Measurements from ENCODE around the gene NHSL1. TPM values are rescaled to one million over a fixed set of nuclear protein-coding genes. Genes with fewer than 3 reads are reported as not detected.

The NHSL1 gene
- total RNA-seq, 2 experiments from 2014 or later: 0.53 to 0.95 TPM

- intact Hi-C loops (cut with micrococcal nuclease): no loop called here
- DNase-seq: no peak
- H3K36me3 Mint-ChIP-seq: peaks cover 18% of the 10 kb centered on the region
- peaks cover 15% of the 10 kb centered on the region for H3K4me1 Mint-ChIP-seq (ENCODE audit: low read depth)
- H3K4me3 Mint-ChIP-seq: no peak overlapping the region
- no peaks in the 10 kb centered on the region for H3K9me3 Mint-ChIP-seq
- H3K27ac Mint-ChIP-seq: peak overlapping the region; percentile 4
- CTCF ChIA-PET: interaction anchor here (1.4 kb wide), 1 partner anchor 11 kb away, joined by 5 read pairs; no protein-coding TSS in a partner anchor
- POLR2A ChIA-PET: no interaction called here
- no peaks in the 10 kb centered on the region for H3K27me3 Mint-ChIP-seq
Measured at GRCh38 chr6:138418118-138418742, 81.1 kb downstream of the NHSL1 start.

- DNase-seq: peak; percentile 35
- intact Hi-C loops (cut with micrococcal nuclease): no loop called here
- H3K9me3 Mint-ChIP-seq: no peaks in the 10 kb centered on the region
- H3K4me1 Mint-ChIP-seq (ENCODE audit: low read depth): peaks cover 12% of the 10 kb centered on the region
- ChIA-PET CTCF (interaction anchor here (1.4 kb wide), 1 partner anchor 11 kb away, joined by 5 read pairs; no protein-coding TSS in a partner anchor), POLR2A (no interaction called here)
- no peaks in the 10 kb centered on the region for H3K27me3 Mint-ChIP-seq
- H3K4me3 Mint-ChIP-seq: no peak overlapping the region
- peaks cover 23% of the 10 kb centered on the region for H3K36me3 Mint-ChIP-seq
- H3K27ac Mint-ChIP-seq: peak overlapping the region; percentile 44
Measured at GRCh38 chr6:138417493-138418117, 81.7 kb downstream of the NHSL1 start.

- no peaks in the 10 kb centered on the region for H3K9me3 Mint-ChIP-seq
- DNase-seq: no peak
- H3K27ac Mint-ChIP-seq: no peak overlapping the region
- POLR2A ChIA-PET: no interaction called here
- intact Hi-C loops (cut with micrococcal nuclease): no loop called here
- peaks cover 17% of the 10 kb centered on the region for H3K4me1 Mint-ChIP-seq (ENCODE audit: low read depth)
- peaks cover 29% of the 10 kb centered on the region for H3K36me3 Mint-ChIP-seq
- CTCF ChIA-PET: interaction anchor here (1.4 kb wide), 1 partner anchor 101 kb away, joined by 5 read pairs; no protein-coding TSS in a partner anchor
- H3K27me3 Mint-ChIP-seq: no peaks in the 10 kb centered on the region
- H3K4me3 Mint-ChIP-seq: no peak overlapping the region
Measured at GRCh38 chr6:138416206-138416605, 83.1 kb downstream of the NHSL1 start.

GRCh38 chr6:138415125-138415524 is 84.2 kb downstream of the NHSL1 start:
- H3K27ac Mint-ChIP-seq: no peak overlapping the region
- H3K36me3 Mint-ChIP-seq: peaks cover 33% of the 10 kb centered on the region
- DNase-seq: no peak
- H3K9me3 Mint-ChIP-seq: no peaks in the 10 kb centered on the region
- H3K27me3 Mint-ChIP-seq: no peaks in the 10 kb centered on the region
- intact Hi-C loops (cut with micrococcal nuclease): no loop called here
- H3K4me1 Mint-ChIP-seq (ENCODE audit: low read depth): peaks cover 25% of the 10 kb centered on the region
- H3K4me3 Mint-ChIP-seq: no peak overlapping the region
- CTCF ChIA-PET: interaction anchor here (0.7 kb wide), 1 partner anchor 158 kb away, joined by 3 read pairs; no protein-coding TSS in a partner anchor
- POLR2A ChIA-PET: no interaction called here

- Mint-ChIP-seq H3K27me3 (no peaks in the 10 kb centered on the region), H3K27ac (peak overlapping the region; percentile 66), H3K9me3 (no peaks in the 10 kb centered on the region), H3K4me3 (no peak overlapping the region), H3K4me1 (ENCODE audit: low read depth) (peaks cover 28% of the 10 kb centered on the region), H3K36me3 (peaks cover 45% of the 10 kb centered on the region)
- intact Hi-C loops (cut with micrococcal nuclease): loop anchor here (1.0 kb wide), 2 partner anchors 44 to 182 kb away; no protein-coding TSS in a partner anchor
- DNase-seq: no peak
- ChIA-PET CTCF (interaction anchor here (0.9 kb wide), 1 partner anchor 295 kb away, joined by 3 read pairs; no protein-coding TSS in a partner anchor), POLR2A (interaction anchor here (0.9 kb wide), 1 partner anchor 9 kb away, joined by 3 read pairs; no protein-coding TSS in a partner anchor)
Measured at GRCh38 chr6:138410972-138411880, 88.1 kb downstream of the NHSL1 start.

- ChIA-PET POLR2A (no interaction called here), CTCF (no interaction called here)
- H3K36me3 Mint-ChIP-seq: peaks cover 48% of the 10 kb centered on the region
- H3K9me3 Mint-ChIP-seq: no peaks in the 10 kb centered on the region
- no peaks in the 10 kb centered on the region for H3K27me3 Mint-ChIP-seq
- no peak for DNase-seq
- H3K4me1 Mint-ChIP-seq (ENCODE audit: low read depth): peaks cover 37% of the 10 kb centered on the region
- intact Hi-C loops (cut with micrococcal nuclease): no loop called here
- H3K4me3 Mint-ChIP-seq: no peak overlapping the region
- peak overlapping the region; percentile 44 for H3K27ac Mint-ChIP-seq
Measured at GRCh38 chr6:138410048-138410735, 89.1 kb downstream of the NHSL1 start.

- ChIA-PET CTCF (interaction anchor here (0.8 to 2.2 kb wide), 2 partner anchors 101 to 285 kb away, joined by 3 to 5 read pairs; no protein-coding TSS in a partner anchor), POLR2A (no interaction called here)
- peaks cover 39% of the 10 kb centered on the region for H3K4me1 Mint-ChIP-seq (ENCODE audit: low read depth)
- H3K27ac Mint-ChIP-seq: no peak overlapping the region
- DNase-seq: no peak
- intact Hi-C loops (cut with micrococcal nuclease): loop anchor here (10.0 kb wide), 1 partner anchor 402 kb away; no protein-coding TSS in a partner anchor
- H3K9me3 Mint-ChIP-seq: no peaks in the 10 kb centered on the region
- H3K36me3 Mint-ChIP-seq: peaks cover 30% of the 10 kb centered on the region
- H3K4me3 Mint-ChIP-seq: no peak overlapping the region
- no peaks in the 10 kb centered on the region for H3K27me3 Mint-ChIP-seq
Measured at GRCh38 chr6:138406443-138406842, 92.9 kb downstream of the NHSL1 start.

GRCh38 chr6:138405816-138406413 is 93.4 kb downstream of the NHSL1 start:
- ChIA-PET POLR2A (no interaction called here), CTCF (interaction anchor here (0.8 to 2.2 kb wide), 3 partner anchors 50 to 285 kb away, joined by 3 to 5 read pairs (median 4); no protein-coding TSS in a partner anchor)
- no peak for DNase-seq
- Mint-ChIP-seq H3K9me3 (no peaks in the 10 kb centered on the region), H3K36me3 (peaks cover 28% of the 10 kb centered on the region), H3K27ac (no peak overlapping the region), H3K27me3 (no peaks in the 10 kb centered on the region), H3K4me1 (ENCODE audit: low read depth) (peaks cover 34% of the 10 kb centered on the region), H3K4me3 (no peak overlapping the region)
- intact Hi-C loops (cut with micrococcal nuclease): loop anchor here (10.0 kb wide), 1 partner anchor 401 kb away; no protein-coding TSS in a partner anchor

- ChIA-PET CTCF (interaction anchor here (0.9 to 2.2 kb wide), 9 partner anchors 10 to 287 kb away, joined by 3 to 5 read pairs (median 3); no protein-coding TSS in a partner anchor), POLR2A (interaction anchor here (1.0 kb wide), 1 partner anchor 51 kb away, joined by 3 read pairs; no protein-coding TSS in a partner anchor)
- H3K4me1 Mint-ChIP-seq (ENCODE audit: low read depth): peaks cover 27% of the 10 kb centered on the region
- H3K27me3 Mint-ChIP-seq: no peaks in the 10 kb centered on the region
- intact Hi-C loops (cut with micrococcal nuclease): loop anchor here (1.0 to 10.0 kb wide), 4 partner anchors 243 to 400 kb away; partner anchors contain the start of genes ARFGEF3 and CCDC28A
- peaks cover 25% of the 10 kb centered on the region for H3K36me3 Mint-ChIP-seq
- peak; percentile 44 for DNase-seq
- peak overlapping the region; percentile 44 for H3K27ac Mint-ChIP-seq
- H3K4me3 Mint-ChIP-seq: peak overlapping the region; percentile 79
- H3K9me3 Mint-ChIP-seq: no peaks in the 10 kb centered on the region
Measured at GRCh38 chr6:138404666-138405337, 94.5 kb downstream of the NHSL1 start.

GRCh38 chr6:138403801-138404665 is 95.3 kb downstream of the NHSL1 start, which contains the start of gene HEBP2:
Gene HEBP2 (plus strand): TSS chr6:138404223. CDS start chr6:138404496, 273 bp downstream.
- no peaks in the 10 kb centered on the region for H3K9me3 Mint-ChIP-seq
- ChIA-PET CTCF (interaction anchor here (0.9 to 2.2 kb wide), 10 partner anchors 9 to 286 kb away, joined by 3 to 5 read pairs (median 4); no protein-coding TSS in a partner anchor), POLR2A (interaction anchor here (1.0 kb wide), 1 partner anchor 52 kb away, joined by 3 read pairs; no protein-coding TSS in a partner anchor)
- intact Hi-C loops (cut with micrococcal nuclease): loop anchor here (1.0 to 10.0 kb wide), 5 partner anchors 181 to 399 kb away; partner anchors contain the start of genes ARFGEF3 and CCDC28A
- peak within 1 kb of the TSS; percentile 79 for H3K4me3 Mint-ChIP-seq
- no peaks in the 10 kb centered on the region for H3K27me3 Mint-ChIP-seq
- peak; percentile 97 for DNase-seq
- H3K4me1 Mint-ChIP-seq (ENCODE audit: low read depth): peaks cover 23% of the 10 kb centered on the region
- H3K27ac Mint-ChIP-seq: peak within 1 kb of the TSS; percentile 58
- peaks cover 21% of the 10 kb centered on the region for H3K36me3 Mint-ChIP-seq
